ENCODE data around the gene COG5. TPM values are rescaled to one million over a fixed set of nuclear protein-coding genes. Genes with fewer than 3 reads are reported as not detected.

The COG5 gene
- total RNA-seq, 1 donor from 2014 or later, result 49.1 TPM

GRCh38 chr7:107267138-107267537, 296.6 kb downstream of the COG5 start:
- H3K4me3 ChIP-seq, result no peak overlapping the region
- intact Hi-C loops (cut with DNase I), result no loop called here
- ATAC-seq (no peak), DNase-seq (no peak)
- H3K4me1 ChIP-seq, result no peaks in the 10 kb centered on the region
- peaks cover 8% of the 10 kb centered on the region for H3K36me3 ChIP-seq
- TF ChIP-seq CTCF (IDR thresholded peaks at IDR 0.05), result no peak
- no peaks in the 10 kb centered on the region for H3K9me3 ChIP-seq
- no peak overlapping the region for H3K27ac ChIP-seq
- no peaks in the 10 kb centered on the region for H3K27me3 ChIP-seq (ENCODE audit: low read depth)

DNA sequence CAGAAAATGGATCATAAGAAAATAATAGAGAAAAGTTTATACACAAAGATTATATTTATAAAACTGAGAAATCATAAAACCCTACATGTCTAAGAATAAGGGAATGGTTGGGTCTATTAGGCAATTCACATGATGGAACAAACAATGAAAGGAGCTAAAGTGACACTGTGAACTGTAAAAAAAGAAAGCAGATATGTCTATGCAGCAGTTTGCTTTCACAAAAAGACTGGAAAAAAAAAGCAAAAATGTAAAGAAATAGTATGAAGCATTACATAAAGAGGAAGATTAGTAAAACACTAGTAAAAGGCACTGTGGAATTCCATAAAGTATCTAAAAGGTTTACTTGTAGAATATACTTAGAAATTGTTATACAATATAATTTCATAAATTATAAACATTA, 299.0 kb downstream of the COG5 start:
- TF ChIP-seq CTCF (IDR thresholded peaks at IDR 0.05), result no peak
- no peak overlapping the region for H3K27ac ChIP-seq

DNA sequence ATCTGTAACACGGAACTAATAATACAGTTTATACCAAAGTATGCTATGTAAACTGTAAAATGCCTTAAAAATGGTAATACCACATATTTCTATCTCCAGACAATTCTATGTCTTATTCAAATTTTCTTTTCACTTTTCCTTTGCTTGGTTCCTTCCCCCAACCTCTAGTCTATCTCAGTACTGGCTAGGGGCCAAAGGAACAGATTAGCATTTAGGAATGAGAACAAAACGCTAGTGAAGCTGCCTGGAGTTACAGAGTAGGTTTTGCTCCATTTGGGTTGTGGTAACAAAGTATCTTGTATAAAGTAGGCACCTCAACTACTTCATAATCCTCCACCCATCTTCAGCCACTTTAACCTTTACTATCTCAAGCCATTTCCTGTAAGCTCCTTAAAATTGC, 300.9 kb downstream of the COG5 start:
- Histone ChIP-seq H3K36me3 (no peaks in the 10 kb centered on the region), H3K27me3 (ENCODE audit: low read depth) (no peaks in the 10 kb centered on the region), H3K4me1 (no peaks in the 10 kb centered on the region), H3K9me3 (no peaks in the 10 kb centered on the region), H3K4me3 (no peak overlapping the region), H3K27ac (no peak overlapping the region)
- no peak for DNase-seq
- no peak for TF ChIP-seq CTCF (IDR thresholded peaks at IDR 0.05)
- intact Hi-C loops (cut with DNase I), result no loop called here
- ATAC-seq, result no peak

More for the DNA sequence above, 299.0 kb downstream of the COG5 start:
- ATAC-seq (no peak), DNase-seq (no peak)
- intact Hi-C loops (cut with DNase I), result no loop called here
- no peak overlapping the region for H3K4me3 ChIP-seq
- no peaks in the 10 kb centered on the region for H3K9me3 ChIP-seq
- peaks cover 3% of the 10 kb centered on the region for H3K36me3 ChIP-seq
- no peaks in the 10 kb centered on the region for H3K27me3 ChIP-seq (ENCODE audit: low read depth)
- H3K4me1 ChIP-seq, result no peaks in the 10 kb centered on the region

GRCh38 chr7:107258737-107259136, 305.0 kb downstream of the COG5 start:
- no peak for DNase-seq
- H3K27ac ChIP-seq, result no peak overlapping the region
- H3K4me3 ChIP-seq, result no peak overlapping the region
- no peaks in the 10 kb centered on the region for H3K36me3 ChIP-seq
- intact Hi-C loops (cut with DNase I), result no loop called here
- no peaks in the 10 kb centered on the region for H3K9me3 ChIP-seq
- no peak for ATAC-seq
- H3K27me3 ChIP-seq (ENCODE audit: low read depth), result no peaks in the 10 kb centered on the region
- TF ChIP-seq CTCF (IDR thresholded peaks at IDR 0.05), result no peak
- H3K4me1 ChIP-seq, result no peaks in the 10 kb centered on the region

GRCh38 chr7:107255602-107256001, 308.1 kb downstream of the COG5 start:
- no peaks in the 10 kb centered on the region for H3K36me3 ChIP-seq
- no peaks in the 10 kb centered on the region for H3K27me3 ChIP-seq (ENCODE audit: low read depth)
- no peak for DNase-seq
- no peaks in the 10 kb centered on the region for H3K9me3 ChIP-seq
- intact Hi-C loops (cut with DNase I), result no loop called here
- ATAC-seq, result no peak
- H3K4me3 ChIP-seq, result no peak overlapping the region
- no peak overlapping the region for H3K27ac ChIP-seq
- no peak for TF ChIP-seq CTCF (IDR thresholded peaks at IDR 0.05)
- H3K4me1 ChIP-seq, result no peaks in the 10 kb centered on the region
